Stromal cell of bone marrow (primary cell): ENCODE measurements around the gene NEAT1.
"Not testable (repeated sequence)": the region's sequence is repeated elsewhere in the genome, so short reads cannot be mapped to it uniquely, and the experiment has no call there.

Experiments
- DNase-seq: peaks from one replicate; pipeline ENCODE4 v3.0.0-alpha.2; 2012; ENCODE audit warnings: low read depth

Gene NEAT1

GRCh38 chr11:65404638-65405339 is 17.8 kb upstream of the NEAT1 start:
- DNase-seq, result no peak

- no peak for DNase-seq
Measured at GRCh38 chr11:65410936-65411680, 11.5 kb upstream of the NEAT1 start.

GRCh38 chr11:65411681-65412070 is 10.9 kb upstream of the NEAT1 start:
- DNase-seq, result no peak

- no peak for DNase-seq
Measured at GRCh38 chr11:65412271-65413076, 10.1 kb upstream of the NEAT1 start.

GRCh38 chr11:65413077-65413664 is 9.4 kb upstream of the NEAT1 start:
- DNase-seq, result not testable (repeated sequence)

- no peak for DNase-seq
Measured at GRCh38 chr11:65414776-65415498, 7.7 kb upstream of the NEAT1 start.

- no peak for DNase-seq
Measured at GRCh38 chr11:65415499-65416340, 6.9 kb upstream of the NEAT1 start.

- peak; percentile 56 for DNase-seq
Measured at GRCh38 chr11:65416341-65416824, 6.2 kb upstream of the NEAT1 start.

- no peak for DNase-seq
Measured at GRCh38 chr11:65416841-65417701, 5.5 kb upstream of the NEAT1 start.

GRCh38 chr11:65417702-65418430 is 4.7 kb upstream of the NEAT1 start:
- DNase-seq, result peak; percentile 24

- no peak for DNase-seq
Measured at GRCh38 chr11:65418431-65418680, 4.2 kb upstream of the NEAT1 start.

GRCh38 chr11:65418681-65419459 is 3.7 kb upstream of the NEAT1 start:
- DNase-seq, result peak; percentile 98

GRCh38 chr11:65419460-65419771 is 3.2 kb upstream of the NEAT1 start:
- no peak for DNase-seq

- DNase-seq, result peak; percentile 94
Measured at GRCh38 chr11:65419772-65420481, 2.7 kb upstream of the NEAT1 start.

GRCh38 chr11:65420506-65420905 is 2.1 kb upstream of the NEAT1 start:
- no peak for DNase-seq

GRCh38 chr11:65420979-65421793 is 1.4 kb upstream of the NEAT1 start:
- peak; percentile 100 for DNase-seq
